ACHN (cell line): ENCODE results near the gene WDR82.
"Not testable (repeated sequence)": the region's sequence is repeated elsewhere in the genome, so short reads cannot be mapped to it uniquely, and the experiment has no call there.

Experiments used
- DNase-seq: peaks from one replicate; pipeline ENCODE4 v3.0.0-alpha.2; 2015
- in situ Hi-C: cut with HindIII; loops from 2 replicates; pipeline ENCODE4 v1.10.0; 2017; ENCODE audit warnings: low sequenced_read_pairs, low pct_ligation_motif_present, low pct_unique_long_range_greater_than_20kb

WDR82 gene

DNA sequence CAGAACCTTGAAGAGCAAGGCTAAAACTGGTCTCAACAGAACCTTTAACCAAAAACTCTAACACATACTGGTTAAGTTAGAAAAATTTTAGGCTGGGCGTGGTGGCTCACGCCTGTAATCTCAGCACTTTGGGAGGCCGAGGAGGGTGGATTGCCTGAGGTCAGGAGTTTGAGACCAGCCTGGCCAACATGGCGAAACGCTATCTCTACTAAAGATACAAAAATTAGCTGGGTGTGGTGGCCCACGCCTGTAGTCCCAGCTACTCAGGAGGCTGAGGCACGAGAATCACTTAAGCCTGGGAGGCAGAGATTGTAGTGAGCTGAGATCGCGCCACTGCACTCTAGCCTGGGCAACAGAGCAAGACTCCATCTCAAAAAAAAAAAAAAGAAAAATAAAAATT, 6.3 kb downstream of the WDR82 start:
- DNase-seq, in situ Hi-C loops: not testable (repeated sequence)

- no peak for DNase-seq
Measured at GRCh38 chr3:52270252-52270754, 8.1 kb downstream of the WDR82 start.

DNA sequence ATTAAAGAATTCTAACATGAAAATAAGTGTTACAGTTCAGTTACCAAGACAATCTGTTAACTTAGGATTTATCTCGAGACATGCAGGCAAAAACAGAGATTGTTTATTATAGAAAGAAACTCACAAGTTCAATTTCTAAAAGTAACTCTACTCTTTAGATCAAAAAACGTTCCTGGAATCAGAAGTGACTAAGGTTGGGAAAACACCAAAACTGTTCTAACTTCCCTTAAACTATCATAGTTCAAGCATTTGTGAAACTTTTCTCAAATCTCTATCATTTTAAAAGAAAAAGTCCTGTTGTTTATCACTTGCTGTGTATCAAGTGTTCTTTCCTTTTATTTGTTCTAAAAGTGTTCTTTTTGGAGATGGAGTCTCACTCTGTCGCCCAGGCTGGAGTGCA, 8.7 kb downstream of the WDR82 start:
- in situ Hi-C loops = no loop called here

More at GRCh38 chr3:52270252-52270754, 8.1 kb downstream of the WDR82 start:
- in situ Hi-C loops = no loop called here

DNA sequence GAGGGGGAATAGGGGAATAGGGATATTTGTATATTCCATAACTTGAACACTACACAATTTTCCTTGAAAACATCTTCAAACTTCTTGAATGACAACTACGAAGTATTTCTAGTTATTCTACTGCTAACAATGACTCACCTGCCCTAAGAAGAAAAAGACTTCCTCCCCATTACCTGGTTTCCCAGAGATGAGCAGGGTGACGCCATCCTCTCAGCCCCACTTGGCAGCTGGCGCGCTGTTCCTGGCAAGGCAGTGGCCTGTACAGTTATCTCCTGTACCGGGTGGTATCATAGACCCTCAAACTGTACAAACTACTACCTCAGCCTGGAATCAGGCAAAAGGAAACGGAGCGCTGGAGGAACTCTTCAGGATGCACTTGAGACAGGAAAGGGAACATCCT, 10.4 kb downstream of the WDR82 start:
- in situ Hi-C loops = no loop called here
- no peak for DNase-seq

More for the DNA sequence above, 8.7 kb downstream of the WDR82 start:
- no peak for DNase-seq

- in situ Hi-C loops = no loop called here
- no peak for DNase-seq
Measured at GRCh38 chr3:52265387-52265786, 13.1 kb downstream of the WDR82 start.

DNA sequence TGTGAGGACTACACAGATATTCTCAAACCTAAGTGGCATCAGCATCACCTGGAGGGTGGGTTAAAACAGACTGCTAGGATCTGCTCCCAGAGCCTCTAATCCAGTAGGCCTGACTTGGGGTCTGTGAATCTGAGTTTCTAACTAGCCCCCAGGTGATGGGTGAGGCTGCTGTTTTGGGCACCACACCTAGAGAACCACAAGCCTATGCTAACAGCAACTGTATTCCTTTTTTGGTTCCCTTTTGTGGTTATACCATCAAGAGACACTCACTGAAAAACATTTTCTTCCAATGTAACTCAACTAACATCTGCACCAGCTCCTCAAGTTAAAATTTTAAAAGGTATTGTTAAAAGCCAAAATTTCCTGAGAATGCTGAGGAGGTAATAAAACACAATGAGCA, 16.0 kb downstream of the WDR82 start:
- in situ Hi-C loops = no loop called here

DNA sequence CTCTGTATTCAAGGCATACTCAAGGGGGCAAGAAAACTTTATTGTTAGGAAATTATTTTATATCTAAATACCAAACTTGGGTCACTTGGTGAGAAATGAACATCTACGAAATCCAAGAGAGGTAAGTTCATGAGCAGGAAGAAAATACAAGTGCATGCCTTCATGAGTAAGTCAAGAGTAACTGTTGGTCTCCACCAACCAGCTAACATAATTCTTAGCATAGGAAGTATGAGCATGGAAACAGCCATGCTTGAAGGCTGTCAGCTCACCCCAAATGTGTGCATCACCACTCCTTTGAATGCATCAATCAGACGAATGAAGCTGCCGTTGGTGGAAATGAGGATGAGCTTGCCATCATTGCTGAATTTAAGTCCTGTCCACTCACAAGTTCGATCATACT, 19.0 kb downstream of the WDR82 start:
- DNase-seq = no peak
- in situ Hi-C loops = no loop called here

More for the DNA sequence above, 16.0 kb downstream of the WDR82 start:
- no peak for DNase-seq

DNA sequence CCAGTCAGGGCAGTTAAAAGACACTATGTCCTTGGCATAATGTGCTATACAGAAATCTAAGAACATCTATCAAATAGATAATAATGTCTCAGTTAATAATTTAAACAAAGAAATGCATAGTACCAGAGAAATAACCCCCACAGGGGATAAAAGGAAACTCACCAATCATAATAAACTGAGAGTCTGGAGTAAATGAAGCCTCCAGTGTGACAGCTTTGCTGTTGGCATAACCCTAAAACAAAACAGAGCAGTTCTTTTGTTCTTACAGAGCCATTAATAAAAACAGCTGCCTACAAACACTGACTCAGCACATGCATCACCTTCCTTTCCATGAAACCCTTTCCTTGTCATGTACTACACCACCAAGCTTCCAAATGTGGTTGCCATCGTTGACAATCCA, 19.4 kb downstream of the WDR82 start:
- no peak for DNase-seq
- in situ Hi-C loops = no loop called here

DNA sequence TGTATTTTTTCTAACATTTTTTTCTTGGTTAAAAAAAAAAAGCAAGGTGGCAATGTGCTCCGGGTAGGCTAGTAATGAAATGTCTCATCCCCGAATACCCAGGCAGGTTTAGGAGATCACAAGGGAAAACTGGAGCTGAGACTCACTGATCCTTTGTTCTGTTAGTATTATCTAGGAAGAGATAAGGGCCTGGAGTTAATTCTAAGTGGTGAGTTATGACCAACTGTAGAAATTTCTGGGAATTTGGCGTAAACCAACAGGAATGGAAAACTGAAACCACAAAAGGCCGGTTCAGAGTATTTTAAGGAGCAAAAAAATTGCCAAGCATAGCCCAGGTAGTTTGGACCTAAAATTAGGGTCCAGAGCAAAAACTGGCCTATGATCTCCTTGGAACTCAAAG, 20.5 kb downstream of the WDR82 start:
- DNase-seq = no peak
- in situ Hi-C loops = no loop called here

DNA sequence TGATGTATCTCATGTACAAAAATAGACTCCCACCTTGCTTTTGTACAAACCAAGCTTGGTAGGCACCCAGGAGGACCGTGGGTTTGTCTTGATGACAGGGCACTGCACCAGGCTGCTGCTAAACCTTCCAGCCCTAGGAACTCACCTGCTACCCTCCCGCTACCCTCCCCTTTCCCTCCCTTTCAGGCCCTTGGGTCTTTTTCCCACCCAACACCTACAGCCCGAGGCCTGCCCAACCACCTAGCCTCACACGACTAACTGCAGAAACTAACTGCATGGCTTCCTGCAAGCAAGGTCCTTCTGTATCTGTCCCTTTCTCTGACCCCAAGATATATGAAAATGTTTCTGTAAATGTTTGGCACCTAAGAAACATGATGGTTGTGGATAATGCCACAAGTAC, 21.8 kb downstream of the WDR82 start:
- no peak for DNase-seq
- in situ Hi-C loops = no loop called here

GRCh38 chr3:52256159-52256558, 22.3 kb downstream of the WDR82 start:
- DNase-seq = no peak
- in situ Hi-C loops = no loop called here

DNA sequence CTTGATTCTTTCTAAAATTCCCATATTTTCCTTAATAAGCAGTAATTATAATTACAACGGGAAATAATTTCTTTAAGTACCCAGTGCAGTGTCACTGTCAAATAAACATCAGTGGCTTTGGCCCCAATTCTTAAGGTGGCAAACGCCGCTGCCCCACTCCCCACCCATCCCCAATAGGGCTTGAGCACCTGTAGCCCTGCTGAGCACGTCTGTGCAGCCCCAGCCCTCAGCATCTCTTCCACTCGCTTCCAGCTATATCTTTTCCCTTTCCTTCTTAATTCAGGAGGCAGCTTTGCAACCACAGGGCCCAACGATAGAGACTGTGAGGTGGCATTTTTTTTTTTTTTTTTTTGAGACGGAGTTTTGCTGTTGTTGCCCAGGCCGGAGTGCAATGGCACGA, 23.8 kb downstream of the WDR82 start:
- in situ Hi-C loops = no loop called here

DNA sequence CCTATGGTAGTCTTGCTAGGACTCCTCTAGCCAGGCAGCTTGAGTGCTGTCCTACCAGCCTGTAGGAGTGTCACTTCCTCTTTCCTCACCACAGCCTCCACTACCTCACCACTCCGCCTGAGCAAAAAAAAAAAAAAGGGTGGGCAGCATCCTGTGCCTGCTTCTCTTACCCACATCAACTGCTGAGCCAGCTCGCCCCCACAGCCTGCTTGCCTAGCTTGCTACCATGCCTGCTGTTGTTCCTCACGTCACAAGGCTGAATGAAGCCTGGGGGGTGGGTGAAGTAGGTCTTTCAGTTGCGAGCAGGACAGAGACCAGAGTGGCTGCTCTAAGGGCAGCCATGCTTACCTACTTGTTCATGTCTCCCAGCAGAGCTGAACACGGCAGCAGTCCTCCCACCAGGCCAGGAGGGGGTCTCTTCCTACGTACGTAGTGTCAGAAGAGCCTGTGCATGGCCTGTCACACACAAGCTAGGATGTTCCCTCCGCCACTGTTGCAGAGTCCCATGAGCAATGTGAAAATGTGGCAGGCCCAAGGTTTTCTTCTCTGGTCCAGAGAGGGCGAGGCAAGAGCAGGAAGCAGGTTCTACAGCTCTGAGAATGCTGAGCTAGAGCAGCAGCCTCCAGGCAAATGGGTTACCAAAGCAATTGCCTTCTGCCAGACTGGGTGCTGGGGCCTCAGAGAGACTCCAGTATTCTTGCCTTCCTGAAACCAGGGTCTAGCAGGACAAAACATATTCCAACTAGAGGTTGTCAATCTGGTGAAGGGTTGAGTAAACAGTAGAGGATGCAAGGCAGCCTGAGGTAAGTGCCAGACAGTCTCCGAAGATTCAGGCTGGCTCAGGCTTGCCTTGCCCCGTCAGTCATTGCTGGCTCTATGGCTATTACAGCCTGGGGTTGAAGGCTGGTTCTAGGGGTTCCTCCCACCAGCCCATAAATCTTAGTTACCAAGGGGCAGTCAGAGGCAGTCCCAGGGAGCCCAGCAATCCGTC, 24.8 kb downstream of the WDR82 start:
- in situ Hi-C loops = no loop called here

More for the DNA sequence above, 23.8 kb downstream of the WDR82 start:
- DNase-seq = no peak

DNA sequence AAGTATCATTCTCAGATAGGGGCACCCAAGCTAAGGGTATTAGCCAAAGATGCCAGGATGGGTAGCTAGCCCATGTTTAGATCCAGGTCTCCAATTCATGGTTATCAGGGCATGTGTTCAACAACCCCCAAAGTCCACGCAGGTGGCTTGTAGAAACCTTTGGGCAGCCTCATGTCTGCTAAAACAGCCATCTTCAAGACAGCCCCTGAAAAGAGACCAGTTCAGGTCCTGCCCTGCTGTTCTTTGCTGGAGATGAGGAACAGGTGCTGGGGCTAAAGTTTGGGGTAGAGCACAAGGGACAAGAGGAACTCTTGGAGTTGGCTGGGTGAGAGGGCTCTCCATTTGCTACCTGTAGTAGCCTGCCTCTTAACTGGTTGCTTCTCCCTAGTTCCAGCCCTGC, 28.3 kb downstream of the WDR82 start:
- DNase-seq = no peak
- in situ Hi-C loops = no loop called here

More for the DNA sequence above, 24.8 kb downstream of the WDR82 start:
- no peak for DNase-seq

GRCh38 chr3:52249683-52250082, 28.8 kb downstream of the WDR82 start:
- in situ Hi-C loops = no loop called here
- no peak for DNase-seq

DNA sequence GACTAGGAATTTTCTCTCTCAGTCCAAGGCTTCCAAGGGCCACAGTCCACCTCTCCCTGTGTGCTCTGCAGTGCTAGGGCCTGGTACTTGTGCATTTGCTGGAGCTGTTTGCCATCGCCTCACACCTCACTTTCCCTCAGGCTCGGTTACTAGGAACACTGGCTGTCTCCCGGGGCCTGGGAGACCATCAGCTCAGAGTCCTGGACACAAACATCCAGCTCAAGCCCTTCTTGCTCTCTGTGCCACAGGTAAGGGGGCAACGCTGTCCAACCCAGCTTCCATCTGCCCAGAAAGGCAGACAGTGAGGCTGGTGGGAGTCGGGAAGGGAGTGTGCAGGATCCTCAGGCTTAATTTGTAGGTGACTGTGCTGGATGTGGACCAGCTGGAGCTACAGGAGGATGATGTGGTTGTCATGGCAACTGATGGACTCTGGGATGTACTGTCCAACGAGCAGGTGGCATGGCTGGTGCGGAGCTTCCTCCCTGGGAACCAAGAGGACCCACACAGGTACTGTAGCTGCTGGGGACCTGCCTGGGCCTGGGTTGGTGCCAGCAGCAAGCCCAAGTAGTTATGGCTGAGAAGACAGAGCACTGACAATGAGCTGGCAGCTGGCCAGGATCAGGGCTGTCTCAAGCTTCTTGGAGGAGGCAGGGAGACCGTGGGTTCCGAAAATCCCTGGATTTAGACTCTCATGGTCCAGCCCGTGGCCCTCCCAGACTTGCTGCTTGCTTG, 29.5 kb downstream of the WDR82 start:
- in situ Hi-C loops = no loop called here

DNA sequence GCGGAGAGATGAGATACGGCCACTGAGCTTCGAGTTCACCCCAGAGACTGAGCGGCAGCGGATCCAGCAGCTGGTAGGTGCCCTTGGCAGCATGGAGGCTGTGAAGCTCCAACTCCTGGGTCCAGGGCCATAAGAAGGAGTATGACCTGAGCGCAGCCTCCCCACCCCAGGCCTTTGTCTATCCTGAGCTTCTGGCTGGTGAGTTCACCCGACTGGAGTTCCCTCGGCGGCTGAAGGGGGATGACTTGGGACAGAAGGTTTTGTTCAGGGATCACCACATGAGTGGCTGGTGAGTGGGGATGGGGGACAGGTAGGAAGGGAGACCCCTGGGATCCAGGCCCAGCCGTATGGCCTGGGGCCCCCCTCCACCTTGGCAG, 30.3 kb downstream of the WDR82 start:
- in situ Hi-C loops = no loop called here
- no peak for DNase-seq

More for the DNA sequence above, 29.5 kb downstream of the WDR82 start:
- DNase-seq = no peak

GRCh38 chr3:52247409-52248164, 30.9 kb downstream of the WDR82 start:
- in situ Hi-C loops = no loop called here
- DNase-seq = no peak
